HepG2 (cell line): ENCODE data around the gene ZPR1. TPM values are rescaled to one million over a fixed set of nuclear protein-coding genes. Genes with fewer than 3 reads are reported as not detected.

Experiments
- BORCS8-MEF2B ChIP-seq: sonication (generic); formaldehyde crosslinking; IDR thresholded peaks from 2 replicates; pipeline ENCODE4 v1.8.0; 2022; ENCODE audit warnings: mild to moderate bottlenecking, missing genetic modification reagents
- CENPT ChIP-seq: sonication (generic); formaldehyde crosslinking; IDR thresholded peaks from 2 replicates; pipeline ENCODE4 v1.8.0; 2022; ENCODE audit warnings: low read depth, mild to moderate bottlenecking, moderate library complexity, missing genetic modification reagents
- ELF4 ChIP-seq: sonication (generic); formaldehyde crosslinking; IDR thresholded peaks from 2 replicates; pipeline ENCODE4 v1.5.0; 2020; ENCODE audit warnings: missing genetic modification reagents, mild to moderate bottlenecking, moderate library complexity, borderline replicate concordance
- ESRRA ChIP-seq: sonication (generic); formaldehyde crosslinking; IDR thresholded peaks from 2 replicates; pipeline ENCODE4 v1.5.1; 2020; ENCODE audit warnings: mild to moderate bottlenecking, low read depth, missing genetic modification reagents
- GATAD2A ChIP-seq: IDR thresholded peaks from 2 replicates; pipeline ENCODE4 v1.6.1; 2016
- HOXD1 ChIP-seq: sonication (generic); formaldehyde crosslinking; IDR thresholded peaks from 2 replicates; pipeline ENCODE4 v1.5.0; 2020; ENCODE audit warnings: missing genetic modification reagents
- NPAS2 ChIP-seq: sonication (generic); formaldehyde crosslinking; IDR thresholded peaks from 2 replicates; pipeline ENCODE4 v1.8.0; 2022; ENCODE audit warnings: mild to moderate bottlenecking, missing genetic modification reagents, borderline replicate concordance
- NRL ChIP-seq: sonication (generic); formaldehyde crosslinking; IDR thresholded peaks from 2 replicates; pipeline ENCODE4 v1.5.0; 2020; ENCODE audit warnings: missing genetic modification reagents, mild to moderate bottlenecking, moderate library complexity, borderline replicate concordance
- SIX4 ChIP-seq: sonication (generic); formaldehyde crosslinking; IDR thresholded peaks from 2 replicates; pipeline ENCODE4 v1.4.0; 2020; ENCODE audit warnings: missing genetic modification reagents
- SMARCE1 ChIP-seq: fragments of 450-650 bp; IDR thresholded peaks from 2 replicates; pipeline ENCODE4 v1.6.1; 2017; ENCODE audit warnings: borderline replicate concordance
- U2AF2 ChIP-seq: fragments of 200-400 bp; formaldehyde crosslinking; IDR thresholded peaks from 2 replicates; pipeline ENCODE4 v1.6.1; 2017; ENCODE audit warnings: low read depth, mild to moderate bottlenecking, low read length
- WIZ ChIP-seq: sonication (generic); formaldehyde crosslinking; IDR thresholded peaks from 2 replicates; pipeline ENCODE4 v1.5.1; 2020; ENCODE audit warnings: mild to moderate bottlenecking, missing genetic modification reagents
- YEATS2 ChIP-seq: sonication (generic); formaldehyde crosslinking; IDR thresholded peaks from 2 replicates; pipeline ENCODE4 v1.4.0; 2020; ENCODE audit warnings: missing genetic modification reagents, borderline replicate concordance
- ZMYM2 ChIP-seq: sonication (generic); formaldehyde crosslinking; IDR thresholded peaks from 2 replicates; pipeline ENCODE4 v1.8.0; 2022; ENCODE audit warnings: mild to moderate bottlenecking, missing genetic modification reagents
- ZMYM4 ChIP-seq: sonication (generic); formaldehyde crosslinking; IDR thresholded peaks from 2 replicates; pipeline ENCODE4 v1.8.1; 2023; ENCODE audit warnings: mild to moderate bottlenecking, missing genetic modification reagents
- ZNF280D ChIP-seq: sonication (generic); formaldehyde crosslinking; IDR thresholded peaks from 2 replicates; pipeline ENCODE4 v1.5.1; 2020; ENCODE audit warnings: mild to moderate bottlenecking, missing genetic modification reagents
- ZNF317 ChIP-seq: sonication (generic); formaldehyde crosslinking; IDR thresholded peaks from 2 replicates; pipeline ENCODE4 v1.5.0; 2020; ENCODE audit warnings: mild to moderate bottlenecking, missing genetic modification reagents
- ZNF598 ChIP-seq: sonication (generic); formaldehyde crosslinking; IDR thresholded peaks from 2 replicates; pipeline ENCODE4 v1.5.1; 2020; ENCODE audit warnings: mild to moderate bottlenecking, missing genetic modification reagents, borderline replicate concordance
- ZNF816 ChIP-seq: sonication (generic); formaldehyde crosslinking; IDR thresholded peaks from 2 replicates; pipeline ENCODE4 v1.8.0; 2022; ENCODE audit warnings: missing genetic modification reagents, mild to moderate bottlenecking, borderline replicate concordance
- ZSCAN12 ChIP-seq: sonication (generic); formaldehyde crosslinking; IDR thresholded peaks from 2 replicates; pipeline ENCODE4 v1.9.0; 2021; ENCODE audit warnings: mild to moderate bottlenecking, missing genetic modification reagents
- polyA plus RNA-seq, 8 experiments: library from polyadenylated mRNA; depleted of rRNA in 3 of 8; stranded (reverse) in 7 of 8; unstranded in 1 of 8; fragments of >200 nt; fragmentation: Illumina TruSeq in 4 of 8; extraction: Trizol in 4 of 8; gene quantifications; 2 replicates each; pipeline versions ENCODE4 v1.2.1 to v1.2.3, GENCODE V29; 2011 to 2016; ENCODE audit warnings: low read depth in 4 of 8, missing spikeins in 1 of 8, mixed read lengths in 1 of 8; ENCODE audit not compliant: insufficient read depth in 1 of 8
- total RNA-seq, 5 experiments: library from RNA; depleted of rRNA; stranded (reverse); fragments of >200 nt; fragmentation: Illumina TruSeq; extraction: Trizol; gene quantifications; 2 replicates each; pipeline ENCODE4 v1.2.3, GENCODE V29; 2016; ENCODE audit warnings: low read depth in 1 of 5
- TF ChIP-seq, protein P1 (sequence below): sonication (generic); formaldehyde crosslinking; IDR thresholded peaks from 2 replicates; pipeline ENCODE4 v1.5.0; 2020; ENCODE audit warnings: mild to moderate bottlenecking, missing genetic modification reagents
- TF ChIP-seq, protein P2 (sequence below): sonication (generic); formaldehyde crosslinking; IDR thresholded peaks from 2 replicates; pipeline ENCODE4 v1.5.0; 2020; ENCODE audit warnings: mild to moderate bottlenecking, missing genetic modification reagents, moderate library complexity

ZPR1 gene
- total and polyA plus RNA-seq, 2 of the 13 experiments (the other 11 are each of a cell fraction or from before 2014, with no cell fraction given) = 40.0 to 79.3 TPM

- TF ChIP-seq, protein P1, sequence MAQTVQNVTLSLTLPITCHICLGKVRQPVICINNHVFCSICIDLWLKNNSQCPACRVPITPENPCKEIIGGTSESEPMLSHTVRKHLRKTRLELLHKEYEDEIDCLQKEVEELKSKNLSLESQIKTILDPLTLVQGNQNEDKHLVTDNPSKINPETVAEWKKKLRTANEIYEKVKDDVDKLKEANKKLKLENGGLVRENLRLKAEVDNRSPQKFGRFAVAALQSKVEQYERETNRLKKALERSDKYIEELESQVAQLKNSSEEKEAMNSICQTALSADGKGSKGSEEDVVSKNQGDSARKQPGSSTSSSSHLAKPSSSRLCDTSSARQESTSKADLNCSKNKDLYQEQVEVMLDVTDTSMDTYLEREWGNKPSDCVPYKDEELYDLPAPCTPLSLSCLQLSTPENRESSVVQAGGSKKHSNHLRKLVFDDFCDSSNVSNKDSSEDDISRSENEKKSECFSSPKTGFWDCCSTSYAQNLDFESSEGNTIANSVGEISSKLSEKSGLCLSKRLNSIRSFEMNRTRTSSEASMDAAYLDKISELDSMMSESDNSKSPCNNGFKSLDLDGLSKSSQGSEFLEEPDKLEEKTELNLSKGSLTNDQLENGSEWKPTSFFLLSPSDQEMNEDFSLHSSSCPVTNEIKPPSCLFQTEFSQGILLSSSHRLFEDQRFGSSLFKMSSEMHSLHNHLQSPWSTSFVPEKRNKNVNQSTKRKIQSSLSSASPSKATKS (CRISPR knock-in tag) = no peak
- TF ChIP-seq YEATS2 (CRISPR knock-in tag) (0 out of 2 replicates have a peak, but pooled peaks have one; percentile 10), NPAS2 (CRISPR knock-in tag) (no peak), ZNF816 (CRISPR knock-in tag) (0 out of 2 replicates have a peak, but pooled peaks have one; percentile 18), ZNF280D (CRISPR knock-in tag) (no peak), BORCS8-MEF2B (peak; percentile 52; the same call in 1 of the 2 replicates), ELF4 (CRISPR knock-in tag) (no peak), HOXD1 (CRISPR knock-in tag) (no peak), WIZ (CRISPR knock-in tag) (0 out of 2 replicates have a peak, but pooled peaks have one; percentile 15), SMARCE1 (no peak), ZNF598 (CRISPR knock-in tag) (0 out of 2 replicates have a peak, but pooled peaks have one; percentile 67), ESRRA (CRISPR knock-in tag) (peak; percentile 39; the same call in 1 of the 2 replicates), CENPT (CRISPR knock-in tag) (no peak), ZSCAN12 (CRISPR knock-in tag) (no peak), GATAD2A (no peak), NRL (CRISPR knock-in tag) (no peak; the same call in 1 of the 2 replicates), ZMYM4 (CRISPR knock-in tag) (peak; percentile 23; the same call in 1 of the 2 replicates), SIX4 (CRISPR knock-in tag) (no peak), U2AF2 (no peak), ZNF317 (no peak), ZMYM2 (CRISPR knock-in tag) (0 out of 2 replicates have a peak, but pooled peaks have one; percentile 33)
- TF ChIP-seq, protein P2, sequence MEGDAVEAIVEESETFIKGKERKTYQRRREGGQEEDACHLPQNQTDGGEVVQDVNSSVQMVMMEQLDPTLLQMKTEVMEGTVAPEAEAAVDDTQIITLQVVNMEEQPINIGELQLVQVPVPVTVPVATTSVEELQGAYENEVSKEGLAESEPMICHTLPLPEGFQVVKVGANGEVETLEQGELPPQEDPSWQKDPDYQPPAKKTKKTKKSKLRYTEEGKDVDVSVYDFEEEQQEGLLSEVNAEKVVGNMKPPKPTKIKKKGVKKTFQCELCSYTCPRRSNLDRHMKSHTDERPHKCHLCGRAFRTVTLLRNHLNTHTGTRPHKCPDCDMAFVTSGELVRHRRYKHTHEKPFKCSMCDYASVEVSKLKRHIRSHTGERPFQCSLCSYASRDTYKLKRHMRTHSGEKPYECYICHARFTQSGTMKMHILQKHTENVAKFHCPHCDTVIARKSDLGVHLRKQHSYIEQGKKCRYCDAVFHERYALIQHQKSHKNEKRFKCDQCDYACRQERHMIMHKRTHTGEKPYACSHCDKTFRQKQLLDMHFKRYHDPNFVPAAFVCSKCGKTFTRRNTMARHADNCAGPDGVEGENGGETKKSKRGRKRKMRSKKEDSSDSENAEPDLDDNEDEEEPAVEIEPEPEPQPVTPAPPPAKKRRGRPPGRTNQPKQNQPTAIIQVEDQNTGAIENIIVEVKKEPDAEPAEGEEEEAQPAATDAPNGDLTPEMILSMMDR (CRISPR knock-in tag) = peak; percentile 86
These were observed 48.2 kb upstream of the ZPR1 start (continued) for GRCh38 chr11:116835791-116836631.
